ENCODE measurements around the gene FAT3.

FAT3 gene

GRCh38 chr11:92227959-92228935 lies 3.6 kb downstream of the FAT3 start:
- DNase-seq (ENCODE audit: low spot score): peak; percentile 26

GRCh38 chr11:92236856-92237255 lies 12.2 kb downstream of the FAT3 start:
- DNase-seq (ENCODE audit: low spot score): no peak

GRCh38 chr11:92240916-92241315 lies 16.3 kb downstream of the FAT3 start:
- DNase-seq (ENCODE audit: low spot score): no peak

- DNase-seq (ENCODE audit: low spot score): peak; percentile 58
Observed at GRCh38 chr11:92245700-92246271, 21.2 kb downstream of the FAT3 start.

- no peak for DNase-seq (ENCODE audit: low spot score)
Observed at GRCh38 chr11:92246630-92247029, 22.0 kb downstream of the FAT3 start.

- DNase-seq (ENCODE audit: low spot score): no peak
Observed at GRCh38 chr11:92249156-92249753, 24.6 kb downstream of the FAT3 start.

- DNase-seq (ENCODE audit: low spot score): no peak
Observed at GRCh38 chr11:92251980-92252379, 27.4 kb downstream of the FAT3 start.

GRCh38 chr11:92253421-92253820 lies 28.8 kb downstream of the FAT3 start:
- no peak for DNase-seq (ENCODE audit: low spot score)

- DNase-seq (ENCODE audit: low spot score): no peak
Observed at GRCh38 chr11:92253945-92254344, 29.3 kb downstream of the FAT3 start.

GRCh38 chr11:92257536-92257935 lies 32.9 kb downstream of the FAT3 start:
- DNase-seq (ENCODE audit: low spot score): no peak

- no peak for DNase-seq (ENCODE audit: low spot score)
Observed at GRCh38 chr11:92259861-92260260, 35.2 kb downstream of the FAT3 start.

- no peak for DNase-seq (ENCODE audit: low spot score)
Observed at GRCh38 chr11:92264350-92264749, 39.7 kb downstream of the FAT3 start.

- DNase-seq (ENCODE audit: low spot score): no peak
Observed at GRCh38 chr11:92266806-92267205, 42.2 kb downstream of the FAT3 start.

GRCh38 chr11:92267278-92267677 lies 42.7 kb downstream of the FAT3 start:
- DNase-seq (ENCODE audit: low spot score): no peak

- DNase-seq (ENCODE audit: low spot score): no peak
Observed at GRCh38 chr11:92267968-92268367, 43.4 kb downstream of the FAT3 start.

GRCh38 chr11:92268546-92268945 lies 43.9 kb downstream of the FAT3 start:
- DNase-seq (ENCODE audit: low spot score): no peak

- DNase-seq (ENCODE audit: low spot score): no peak
Observed at GRCh38 chr11:92269021-92269420, 44.4 kb downstream of the FAT3 start.

GRCh38 chr11:92269841-92270240 lies 45.2 kb downstream of the FAT3 start:
- no peak for DNase-seq (ENCODE audit: low spot score)

- DNase-seq (ENCODE audit: low spot score): peak; percentile 5
Observed at GRCh38 chr11:92272651-92273050, 48.0 kb downstream of the FAT3 start.
